HEK293 (cell line): ENCODE results near the gene FAM8A1.

Experiments used
- CTCF ChIA-PET: fragments of 350-600 bp; formaldehyde crosslinking; extraction: SDS; loops from one replicate; lab custom pipeline; 2021; ENCODE audit warnings: antibody characterized with exemption; lab: Yijun Ruan, JAX
- POLR2A ChIA-PET: fragments of 300-600 bp; formaldehyde crosslinking; extraction: SDS; loops from one replicate; lab custom pipeline; 2020; ENCODE audit warnings: antibody characterized with exemption, inconsistent platforms; lab: Yijun Ruan, JAX
- H3K27ac ChIP-seq: fragments of 200-500 bp; sonication (Bioruptor generic); 2 replicates; pipeline ENCODE4 v1.5.1; 2014; ENCODE audit warnings: low read depth, low read length, control low read depth, inconsistent platforms; ENCODE audit errors: extremely low read depth
- H3K36me3 ChIP-seq, 2 experiments: fragments of 200-500 bp in 1 of 2; sonication (Bioruptor generic) in 1 of 2; 1 replicate in 1 of 2; 2 replicates in 1 of 2; pipeline ENCODE4 v1.5.1; 2014 to 2017; ENCODE audit warnings: inconsistent platforms in 2 of 2, low read length in 2 of 2; ENCODE audit not compliant: control insufficient read depth in 2 of 2, insufficient read depth in 1 of 2
- H3K4me1 ChIP-seq: fragments of 200-500 bp; sonication (Bioruptor generic); 2 replicates; pipeline ENCODE4 v1.5.1; 2014; ENCODE audit warnings: mild to moderate bottlenecking, low read length, inconsistent platforms; ENCODE audit not compliant: control insufficient read depth, insufficient read depth
- H3K4me3 ChIP-seq: 2 replicates; pipeline ENCODE4 v1.5.1; 2011; ENCODE audit warnings: low read depth, mild to moderate bottlenecking, control low read depth, low read length, moderate library complexity
- H3K9me3 ChIP-seq: fragments of 200-500 bp; sonication (Bioruptor generic); 2 replicates; pipeline ENCODE4 v1.5.1; 2014; ENCODE audit warnings: low read depth, low read length, inconsistent platforms; ENCODE audit not compliant: control insufficient read depth, insufficient read depth
- GFI1B ChIP-seq: fragments of 450-650 bp; formaldehyde crosslinking; IDR thresholded peaks from 2 replicates; pipeline ENCODE4 v1.5.1; 2016; ENCODE audit warnings: missing biosample characterization, missing genetic modification characterization
- HOXC10 ChIP-seq: sonication (generic); formaldehyde crosslinking; IDR thresholded peaks from 2 replicates; pipeline ENCODE4 v1.8.1; 2023; ENCODE audit warnings: mild to moderate bottlenecking, missing genetic modification reagents
- KLF10 ChIP-seq: fragments of 450-650 bp; IDR thresholded peaks from 2 replicates; pipeline ENCODE4 v1.5.1; 2018; ENCODE audit warnings: missing biosample characterization, mild to moderate bottlenecking, missing genetic modification characterization
- KLF16 ChIP-seq: fragments of 450-650 bp; formaldehyde crosslinking; IDR thresholded peaks from 2 replicates; pipeline ENCODE4 v1.5.1; 2017; ENCODE audit warnings: missing biosample characterization, missing genetic modification characterization
- PBX3 ChIP-seq: sonication (generic); formaldehyde crosslinking; IDR thresholded peaks from 2 replicates; pipeline ENCODE4 v1.8.1; 2022; ENCODE audit warnings: mild to moderate bottlenecking, moderate library complexity, missing genetic modification reagents
- SP2 ChIP-seq: fragments of 450-650 bp; formaldehyde crosslinking; IDR thresholded peaks from 2 replicates; pipeline ENCODE4 v1.5.1; 2016; ENCODE audit warnings: missing biosample characterization, missing genetic modification characterization
- YY1 ChIP-seq: fragments of 450-650 bp; formaldehyde crosslinking; IDR thresholded peaks from 2 replicates; pipeline ENCODE4 v1.5.1; 2018; ENCODE audit warnings: missing biosample characterization, missing genetic modification characterization
- ZFP3 ChIP-seq: fragments of 450-650 bp; formaldehyde crosslinking; IDR thresholded peaks from 2 replicates; pipeline ENCODE4 v1.5.1; 2016; ENCODE audit warnings: low read depth, missing biosample characterization, missing genetic modification characterization
- ZNF114 ChIP-seq: fragments of 450-650 bp; formaldehyde crosslinking; IDR thresholded peaks from 2 replicates; pipeline ENCODE4 v1.5.0; 2017; ENCODE audit warnings: missing biosample characterization, missing genetic modification characterization
- ZNF132 ChIP-seq: fragments of 450-650 bp; formaldehyde crosslinking; IDR thresholded peaks from 2 replicates; pipeline ENCODE4 v1.5.1; 2017; ENCODE audit warnings: missing biosample characterization, missing genetic modification characterization, borderline replicate concordance
- ZNF169 ChIP-seq: fragments of 450-650 bp; formaldehyde crosslinking; IDR thresholded peaks from 2 replicates; pipeline ENCODE4 v1.5.1; 2016; ENCODE audit warnings: missing biosample characterization, missing genetic modification characterization
- ZNF214 ChIP-seq: fragments of 450-650 bp; formaldehyde crosslinking; IDR thresholded peaks from 2 replicates; pipeline ENCODE4 v1.5.1; 2017; ENCODE audit warnings: missing biosample characterization, mild to moderate bottlenecking, missing genetic modification characterization, borderline replicate concordance
- ZNF426 ChIP-seq: fragments of 450-650 bp; formaldehyde crosslinking; IDR thresholded peaks from 2 replicates; pipeline ENCODE4 v1.5.1; 2017; ENCODE audit warnings: missing biosample characterization, missing genetic modification characterization, mild to moderate bottlenecking, inconsistent platforms, moderate library complexity
- ZNF449 ChIP-seq: fragments of 450-650 bp; formaldehyde crosslinking; IDR thresholded peaks from 2 replicates; pipeline ENCODE4 v1.5.1; 2017; ENCODE audit warnings: missing biosample characterization, mild to moderate bottlenecking, missing genetic modification characterization, moderate library complexity
- ZNF513 ChIP-seq: fragments of 450-650 bp; IDR thresholded peaks from 2 replicates; pipeline ENCODE4 v1.5.1; 2018; ENCODE audit warnings: missing biosample characterization, missing genetic modification characterization
- ZNF518A ChIP-seq: fragments of 450-650 bp; formaldehyde crosslinking; conservative IDR thresholded peaks from 2 replicates; pipeline ENCODE4 v1.5.1; 2016; ENCODE audit warnings: low read depth, missing biosample characterization, missing genetic modification characterization
- ZNF658 ChIP-seq: fragments of 450-650 bp; formaldehyde crosslinking; IDR thresholded peaks from 2 replicates; pipeline ENCODE4; 2016; ENCODE audit warnings: missing biosample characterization, missing genetic modification characterization

The FAM8A1 gene

GRCh38 chr6:17600527-17601385, 654 bp downstream of the FAM8A1 start (continued):
- no peak for TF ChIP-seq ZNF132 (tag by site-specific recombination)
- peak; percentile 58; the same call in 1 of the 2 replicates for TF ChIP-seq PBX3
- TF ChIP-seq ZNF114: no peak
- TF ChIP-seq ZNF449: no peak

GRCh38 chr6:17601386-17601703, 1.2 kb downstream of the FAM8A1 start:
- H3K9me3 ChIP-seq: no peaks in the 10 kb centered on the region
- H3K36me3 ChIP-seq: peaks cover 24 to 36% of the 10 kb centered on the region in 2 experiments
- H3K4me3 ChIP-seq: peak overlapping the region; percentile 81
- peaks cover 6% of the 10 kb centered on the region for H3K4me1 ChIP-seq
- peak overlapping the region; percentile 66 for H3K27ac ChIP-seq
- ChIA-PET CTCF (interaction anchor here (0.7 to 1.0 kb wide), 3 partner anchors 10 to 919 kb away, joined by 3 to 4 read pairs (median 3); no protein-coding TSS in a partner anchor), POLR2A (interaction anchor here (0.5 to 2.0 kb wide), 2 partner anchors 202 to 649 kb away, joined by 3 to 6 read pairs; no protein-coding TSS in a partner anchor)
- peak; percentile 19 for TF ChIP-seq SP2
- 0 out of 2 replicates have a peak, but pooled peaks have one; percentile 13 for TF ChIP-seq KLF10 (tag by site-specific recombination)
- TF ChIP-seq HOXC10 (CRISPR knock-in tag): no peak
- TF ChIP-seq KLF16 (tag by site-specific recombination): no peak

- Histone ChIP-seq H3K4me1 (peaks cover 6% of the 10 kb centered on the region), H3K27ac (no peak overlapping the region), H3K9me3 (no peaks in the 10 kb centered on the region), H3K4me3 (no peak overlapping the region), H3K36me3 (peaks cover 38 to 47% of the 10 kb centered on the region in 2 experiments)
- POLR2A ChIA-PET: interaction anchor here (0.5 kb wide), 1 partner anchor 11 kb away, joined by 5 read pairs; no protein-coding TSS in a partner anchor
- CTCF ChIA-PET: interaction anchor here (0.6 to 1.0 kb wide), 6 partner anchors 13 to 1630 kb away, joined by 3 read pairs; no protein-coding TSS in a partner anchor
- TF ChIP-seq GFI1B: no peak
- no peak for TF ChIP-seq ZNF214
- no peak for TF ChIP-seq ZNF658 (tag by site-specific recombination)
- no peak for TF ChIP-seq ZNF426 (tag by site-specific recombination)
- TF ChIP-seq ZFP3 (tag by site-specific recombination): no peak
Observed at GRCh38 chr6:17602888-17603287, 2.8 kb downstream of the FAM8A1 start.

GRCh38 chr6:17606606-17607005, 6.5 kb downstream of the FAM8A1 start:
- peaks cover 55 to 70% of the 10 kb centered on the region in 2 experiments for H3K36me3 ChIP-seq
- H3K4me3 ChIP-seq: no peak overlapping the region
- peaks cover 6% of the 10 kb centered on the region for H3K4me1 ChIP-seq
- CTCF ChIA-PET: interaction anchor here (0.6 to 1.0 kb wide), 2 partner anchors 199 to 321 kb away, joined by 3 read pairs; no protein-coding TSS in a partner anchor
- POLR2A ChIA-PET: no interaction called here
- no peaks in the 10 kb centered on the region for H3K9me3 ChIP-seq
- H3K27ac ChIP-seq: no peak overlapping the region
- TF ChIP-seq YY1: no peak
- TF ChIP-seq ZNF169: no peak
- TF ChIP-seq ZNF518A (tag by site-specific recombination): no peak
- TF ChIP-seq ZFP3 (tag by site-specific recombination): no peak
- no peak for TF ChIP-seq ZNF513 (tag by site-specific recombination)
